ENCODE results near the gene ADAMTS7. TPM values are rescaled to one million over a fixed set of nuclear protein-coding genes. Genes with fewer than 3 reads are reported as not detected.

ADAMTS7 gene
- total and polyA plus RNA-seq, 2 of the 4 experiments (the other 2 are of a cell fraction) = 1.4 to 12.6 TPM

DNA sequence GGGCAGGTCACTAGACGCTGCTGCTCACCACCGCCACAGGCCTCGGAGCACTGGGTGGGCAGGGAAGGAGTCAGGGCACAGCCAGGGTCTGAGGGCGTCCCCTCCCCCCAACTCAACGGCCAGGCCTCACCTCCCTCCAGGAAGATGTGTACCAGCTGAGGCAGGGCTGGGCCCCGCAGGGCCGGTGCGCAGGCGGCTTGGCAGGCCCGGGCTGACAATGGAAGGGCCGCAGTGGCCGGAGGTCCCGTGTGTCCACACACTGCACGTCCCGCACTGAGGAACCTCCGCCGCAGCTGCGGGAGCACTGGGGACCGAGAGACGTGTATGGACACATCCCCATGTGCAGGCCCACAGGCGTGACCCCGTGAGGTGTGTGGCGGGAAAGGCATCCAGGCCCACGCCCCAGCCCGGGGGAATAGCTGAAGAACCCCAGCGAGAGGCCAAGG is 47.4 kb downstream of the ADAMTS7 start:
- no peak overlapping the region for H2AK5ac ChIP-seq (ENCODE audit: low read depth, low read length)
- H3K18ac ChIP-seq (ENCODE audit: low read depth, low read length) = no peak overlapping the region
- 95% methylated on average over 8 of the region's 26 CpGs; no CpG with 5 or more reads in 1 of the 2 experiments for WGBS, 2 experiments (ENCODE audit: extremely low coverage in 2 of 2, insufficient read length in 1 of 2)
- H3K4me1 ChIP-seq (ENCODE audit: control insufficient read depth, insufficient read depth, low read length) = peaks cover 7% of the 10 kb centered on the region
- no peak overlapping the region for H4K5ac ChIP-seq (ENCODE audit: low read depth, low read length)
- H3K56ac ChIP-seq (ENCODE audit: extremely low read depth, insufficient read depth, low read length) = no peak overlapping the region
- TF ChIP-seq, protein P1, sequence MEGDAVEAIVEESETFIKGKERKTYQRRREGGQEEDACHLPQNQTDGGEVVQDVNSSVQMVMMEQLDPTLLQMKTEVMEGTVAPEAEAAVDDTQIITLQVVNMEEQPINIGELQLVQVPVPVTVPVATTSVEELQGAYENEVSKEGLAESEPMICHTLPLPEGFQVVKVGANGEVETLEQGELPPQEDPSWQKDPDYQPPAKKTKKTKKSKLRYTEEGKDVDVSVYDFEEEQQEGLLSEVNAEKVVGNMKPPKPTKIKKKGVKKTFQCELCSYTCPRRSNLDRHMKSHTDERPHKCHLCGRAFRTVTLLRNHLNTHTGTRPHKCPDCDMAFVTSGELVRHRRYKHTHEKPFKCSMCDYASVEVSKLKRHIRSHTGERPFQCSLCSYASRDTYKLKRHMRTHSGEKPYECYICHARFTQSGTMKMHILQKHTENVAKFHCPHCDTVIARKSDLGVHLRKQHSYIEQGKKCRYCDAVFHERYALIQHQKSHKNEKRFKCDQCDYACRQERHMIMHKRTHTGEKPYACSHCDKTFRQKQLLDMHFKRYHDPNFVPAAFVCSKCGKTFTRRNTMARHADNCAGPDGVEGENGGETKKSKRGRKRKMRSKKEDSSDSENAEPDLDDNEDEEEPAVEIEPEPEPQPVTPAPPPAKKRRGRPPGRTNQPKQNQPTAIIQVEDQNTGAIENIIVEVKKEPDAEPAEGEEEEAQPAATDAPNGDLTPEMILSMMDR (conservative IDR thresholded peaks at IDR 0.05; ENCODE audit: low read depth, low read length) = no peak
- TF ChIP-seq USF2 (IDR thresholded peaks at IDR 0.05; ENCODE audit: low read depth, low read length) (no peak), BHLHE40 (IDR thresholded peaks at IDR 0.05; ENCODE audit: low read depth, low read length) (no peak), NFE2L2 (IDR thresholded peaks at IDR 0.05; ENCODE audit: low read depth, low read length) (no peak), MXI1 (IDR thresholded peaks at IDR 0.05; ENCODE audit: borderline replicate concordance, low read depth, low read length) (no peak), MAZ (IDR thresholded peaks at IDR 0.05; ENCODE audit: borderline replicate concordance, low read depth, low read length) (no peak), MAFK (IDR thresholded peaks at IDR 0.05; ENCODE audit: low read depth, low read length) (no peak), CEBPB (IDR thresholded peaks at IDR 0.05; ENCODE audit: low read depth, low read length) (no peak), RFX5 (IDR thresholded peaks at IDR 0.05; ENCODE audit: low read depth, low read length) (no peak), FOS (IDR thresholded peaks at IDR 0.05; ENCODE audit: low read depth, low read length) (no peak), RCOR1 (IDR thresholded peaks at IDR 0.05; ENCODE audit: insufficient replicate concordance, low read length) (no peak), SMC3 (IDR thresholded peaks at IDR 0.05; ENCODE audit: low read depth, low read length) (no peak), CHD1 (IDR thresholded peaks at IDR 0.05; ENCODE audit: low read depth, low read length) (no peak), RAD21 (IDR thresholded peaks at IDR 0.05; ENCODE audit: low read length) (no peak), POLR2A (IDR thresholded peaks at IDR 0.05; ENCODE audit: low read depth, low read length) (no peak)
- TF ChIP-seq, protein P2, sequence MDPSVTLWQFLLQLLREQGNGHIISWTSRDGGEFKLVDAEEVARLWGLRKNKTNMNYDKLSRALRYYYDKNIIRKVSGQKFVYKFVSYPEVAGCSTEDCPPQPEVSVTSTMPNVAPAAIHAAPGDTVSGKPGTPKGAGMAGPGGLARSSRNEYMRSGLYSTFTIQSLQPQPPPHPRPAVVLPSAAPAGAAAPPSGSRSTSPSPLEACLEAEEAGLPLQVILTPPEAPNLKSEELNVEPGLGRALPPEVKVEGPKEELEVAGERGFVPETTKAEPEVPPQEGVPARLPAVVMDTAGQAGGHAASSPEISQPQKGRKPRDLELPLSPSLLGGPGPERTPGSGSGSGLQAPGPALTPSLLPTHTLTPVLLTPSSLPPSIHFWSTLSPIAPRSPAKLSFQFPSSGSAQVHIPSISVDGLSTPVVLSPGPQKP (IDR thresholded peaks at IDR 0.05; ENCODE audit: borderline replicate concordance, low read depth, low read length) = no peak
- intact Hi-C loops (cut with micrococcal nuclease) = no loop called here
- H2BK120ac ChIP-seq (ENCODE audit: low read depth, low read length) = no peak overlapping the region
- H3K27ac ChIP-seq (ENCODE audit: insufficient read depth, low read length) = no peak overlapping the region
- DNase-seq = no peak
- H3K9ac ChIP-seq (ENCODE audit: low read depth, low read length) = no peak overlapping the region
- H3K4me3 ChIP-seq (ENCODE audit: insufficient read depth, low read depth, low read length) = no peak overlapping the region
- H3K79me1 ChIP-seq (ENCODE audit: low read depth in 1 of 2, low read length in 2 of 2) = no peaks in the 10 kb centered on the region
- H4K8ac ChIP-seq (ENCODE audit: low read depth in 2 of 2, low read length in 2 of 2) = no peak overlapping the region
- dilution Hi-C loops (cut with HindIII; ENCODE audit: low sequenced_read_pairs, unreplicated experiment) = no loop called here
- H2BK15ac ChIP-seq (ENCODE audit: low read depth, low read length) = no peak overlapping the region
- H3K4ac ChIP-seq (ENCODE audit: low read depth, low read length) = no peak overlapping the region
- no peaks in the 10 kb centered on the region for H3K27me3 ChIP-seq (ENCODE audit: control insufficient read depth, insufficient read depth, low read length)
- H3K9me1 ChIP-seq (ENCODE audit: insufficient read depth, low read length) = no peaks in the 10 kb centered on the region
- ChIA-PET CTCF (no interaction called here), POLR2A (ENCODE audit: unreplicated experiment) (no interaction called here)
- peaks cover 3% of the 10 kb centered on the region; the same call in 1 of the 2 replicates for H3K36me3 ChIP-seq (ENCODE audit: control insufficient read depth, insufficient read depth, low read length)
- in situ Hi-C loops (cut with MboI; ENCODE audit: low sequenced_read_pairs) = no loop called here
- BruUV-seq (replicated peaks) = no TSS peak
- H3K9me3 ChIP-seq (ENCODE audit: control insufficient read depth, insufficient read depth, low read length) = no peaks in the 10 kb centered on the region
- no peak overlapping the region for H3K4me2 ChIP-seq (ENCODE audit: low read depth, low read length)
- no peak for ATAC-seq (ENCODE audit: low read depth)
- H3K23ac ChIP-seq (ENCODE audit: low read depth, low read length) = no peak overlapping the region
- H3K14ac ChIP-seq (replicated peaks; ENCODE audit: low read depth, low read length) = no peak overlapping the region
- no peak overlapping the region for H2BK5ac ChIP-seq (ENCODE audit: low read depth, low read length, poor library complexity, severe bottlenecking)
- H2BK20ac ChIP-seq (ENCODE audit: low read depth, low read length) = no peak overlapping the region
- no peak overlapping the region for H4K91ac ChIP-seq (ENCODE audit: insufficient read depth, low read depth, low read length)
- no peak overlapping the region for H2AFZ ChIP-seq (replicated peaks; ENCODE audit: low read length, poor library complexity)
- no peaks in the 10 kb centered on the region for H4K20me1 ChIP-seq (ENCODE audit: insufficient read depth, low read length)
- no peak overlapping the region for H2AK9ac ChIP-seq (replicated peaks; ENCODE audit: low read depth, low read length, poor library complexity)

Measured in IMR-90 (cell line).